Nephron progenitor cell (in vitro differentiated cells): Measurements from ENCODE around the gene IGIP.

Experiments
- DNase-seq: peaks from one replicate; pipeline ENCODE4 v3.0.0; 2021
- H3K27ac Mint-ChIP-seq: 2 replicates; pipeline ENCODE4 v1.8.0; 2021; ENCODE audit warnings: mild to moderate bottlenecking, moderate library complexity, mixed read lengths
- H3K27me3 Mint-ChIP-seq: 2 replicates; pipeline ENCODE4 v1.8.0; 2021; ENCODE audit warnings: mild to moderate bottlenecking, low read depth, mixed read lengths; ENCODE audit not compliant: poor library complexity
- H3K36me3 Mint-ChIP-seq: 2 replicates; pipeline ENCODE4 v1.8.0; 2021; ENCODE audit warnings: low read depth, mixed read lengths
- H3K4me1 Mint-ChIP-seq: 2 replicates; pipeline ENCODE4 v1.8.0; 2021; ENCODE audit warnings: mixed read lengths
- H3K4me3 Mint-ChIP-seq: 2 replicates; pipeline ENCODE4 v1.8.0; 2021; ENCODE audit warnings: mild to moderate bottlenecking, moderate library complexity, mixed read lengths
- H3K9me3 Mint-ChIP-seq: 2 replicates; pipeline ENCODE4 v1.8.0; 2021; ENCODE audit warnings: mild to moderate bottlenecking, moderate library complexity, mixed read lengths
- TF ChIP-seq, protein P1 (sequence below): fragments of 200-600 bp; sonication (generic); IDR thresholded peaks from 2 replicates; pipeline ENCODE4 v1.5.0; 2021; ENCODE audit warnings: antibody characterized with exemption

The IGIP gene

GRCh38 chr5:140174465-140175366 lies 49.0 kb downstream of the IGIP start, which contains the start of gene CYSTM1:
CYSTM1 (plus strand) TSS chr5:140175188; CDS start chr5:140194466, 19,278 bp downstream.
- H3K36me3 Mint-ChIP-seq: no peaks in the 10 kb centered on the region

GRCh38 chr5:140175367-140176030 lies 49.8 kb downstream of the IGIP start:
- peaks cover 26% of the 10 kb centered on the region for H3K27me3 Mint-ChIP-seq
- peak; percentile 77 for DNase-seq
- TF ChIP-seq, protein P1, sequence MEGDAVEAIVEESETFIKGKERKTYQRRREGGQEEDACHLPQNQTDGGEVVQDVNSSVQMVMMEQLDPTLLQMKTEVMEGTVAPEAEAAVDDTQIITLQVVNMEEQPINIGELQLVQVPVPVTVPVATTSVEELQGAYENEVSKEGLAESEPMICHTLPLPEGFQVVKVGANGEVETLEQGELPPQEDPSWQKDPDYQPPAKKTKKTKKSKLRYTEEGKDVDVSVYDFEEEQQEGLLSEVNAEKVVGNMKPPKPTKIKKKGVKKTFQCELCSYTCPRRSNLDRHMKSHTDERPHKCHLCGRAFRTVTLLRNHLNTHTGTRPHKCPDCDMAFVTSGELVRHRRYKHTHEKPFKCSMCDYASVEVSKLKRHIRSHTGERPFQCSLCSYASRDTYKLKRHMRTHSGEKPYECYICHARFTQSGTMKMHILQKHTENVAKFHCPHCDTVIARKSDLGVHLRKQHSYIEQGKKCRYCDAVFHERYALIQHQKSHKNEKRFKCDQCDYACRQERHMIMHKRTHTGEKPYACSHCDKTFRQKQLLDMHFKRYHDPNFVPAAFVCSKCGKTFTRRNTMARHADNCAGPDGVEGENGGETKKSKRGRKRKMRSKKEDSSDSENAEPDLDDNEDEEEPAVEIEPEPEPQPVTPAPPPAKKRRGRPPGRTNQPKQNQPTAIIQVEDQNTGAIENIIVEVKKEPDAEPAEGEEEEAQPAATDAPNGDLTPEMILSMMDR: no peak
- H3K4me3 Mint-ChIP-seq: peak overlapping the region; percentile 95
- H3K27ac Mint-ChIP-seq: peak overlapping the region; percentile 94
- H3K9me3 Mint-ChIP-seq: no peaks in the 10 kb centered on the region
- H3K36me3 Mint-ChIP-seq: no peaks in the 10 kb centered on the region
- H3K4me1 Mint-ChIP-seq: peaks cover 29% of the 10 kb centered on the region

More at GRCh38 chr5:140174465-140175366, 49.0 kb downstream of the IGIP start, which contains the start of gene CYSTM1:
- H3K27ac Mint-ChIP-seq: peak within 1 kb of the TSS; percentile 99
- peak; percentile 97 for DNase-seq
- TF ChIP-seq, protein P1: no peak
- peaks cover 31% of the 10 kb centered on the region for H3K27me3 Mint-ChIP-seq
- H3K4me1 Mint-ChIP-seq: peaks cover 29% of the 10 kb centered on the region
- no peaks in the 10 kb centered on the region for H3K9me3 Mint-ChIP-seq
- peak within 1 kb of the TSS; percentile 95 for H3K4me3 Mint-ChIP-seq

DNA sequence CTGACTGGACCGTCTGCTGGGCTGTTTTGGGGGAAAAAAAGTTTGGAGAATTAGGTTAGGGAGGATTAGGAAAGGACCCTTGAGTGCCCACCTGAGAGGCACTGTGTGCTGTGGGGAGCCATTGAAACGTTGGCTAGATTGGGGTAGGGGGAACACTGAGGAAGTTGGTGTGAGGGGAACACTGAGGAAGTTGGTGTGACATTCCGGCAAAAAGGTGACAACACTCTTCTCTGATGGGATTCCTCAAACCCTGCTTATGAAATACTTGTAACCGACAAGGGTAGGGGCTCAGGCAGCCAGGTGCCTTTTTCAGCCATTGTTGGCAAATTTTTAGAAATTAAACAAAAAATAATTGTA lies 50.3 kb downstream of the IGIP start:
- Mint-ChIP-seq H3K27me3 (peaks cover 24% of the 10 kb centered on the region), H3K4me1 (peaks cover 29% of the 10 kb centered on the region)
- TF ChIP-seq, protein P1: no peak

DNA sequence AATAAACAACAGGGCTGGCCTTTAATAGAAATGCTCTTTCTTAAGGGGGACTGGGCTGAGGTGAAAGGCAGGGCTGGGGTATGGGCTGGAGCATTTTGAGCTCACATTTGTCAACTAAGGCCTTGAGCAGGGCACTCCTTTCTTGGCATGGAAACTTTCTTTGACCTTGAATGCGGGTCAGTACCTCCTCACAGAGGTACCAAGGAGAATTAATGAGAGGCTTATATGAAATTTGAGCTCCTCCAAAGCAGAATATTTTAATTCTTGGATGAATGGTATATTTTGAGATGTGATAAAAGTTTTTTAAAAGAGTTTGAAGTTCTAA lies 52.3 kb downstream of the IGIP start:
- Mint-ChIP-seq H3K36me3 (no peaks in the 10 kb centered on the region), H3K4me1 (peaks cover 31% of the 10 kb centered on the region), H3K27me3 (peaks cover 12% of the 10 kb centered on the region), H3K9me3 (no peaks in the 10 kb centered on the region), H3K27ac (no peak overlapping the region), H3K4me3 (no peak overlapping the region)
- DNase-seq: no peak
- TF ChIP-seq, protein P1: no peak

More for the DNA sequence above, 50.3 kb downstream of the IGIP start:
- no peak for DNase-seq
- Mint-ChIP-seq H3K9me3 (no peaks in the 10 kb centered on the region), H3K36me3 (no peaks in the 10 kb centered on the region), H3K4me3 (peak overlapping the region; percentile 95), H3K27ac (peak overlapping the region; percentile 94)

- TF ChIP-seq, protein P1: no peak
- H3K27me3 Mint-ChIP-seq: peaks cover 6% of the 10 kb centered on the region
- H3K4me3 Mint-ChIP-seq: no peak overlapping the region
- no peak for DNase-seq
- H3K4me1 Mint-ChIP-seq: peaks cover 35% of the 10 kb centered on the region
- no peak overlapping the region for H3K27ac Mint-ChIP-seq
- H3K9me3 Mint-ChIP-seq: no peaks in the 10 kb centered on the region
- H3K36me3 Mint-ChIP-seq: no peaks in the 10 kb centered on the region
These were observed 52.9 kb downstream of the IGIP start for GRCh38 chr5:140178482-140179116.
